K562 (cell line): ENCODE results near the gene PTCH1. TPM values are rescaled to one million over a fixed set of nuclear protein-coding genes. Genes with fewer than 3 reads are reported as not detected.

Experiments
- ATAC-seq: fragments of 200-7000 bp; cut with Tn5 transposase; 3 replicates; pipeline ENCODE4 v1.9.1; 2020; ENCODE audit warnings: moderate library complexity
- BruUV-seq: library from RNA; stranded (reverse); fragments of 400-500 nt; replicated peaks from 2 replicates; lab custom pipeline; 2021; lab: Mats Ljungman, UMichigan
- CTCF ChIA-PET: fragments of 300-600 bp; formaldehyde crosslinking; extraction: SDS; loops from one replicate; lab custom pipeline; 2021; ENCODE audit warnings: low intra/inter-chr PET ratio; lab: Yijun Ruan, JAX
- POLR2A ChIA-PET: fragments of 300-600, 350-650 bp; sonication (Branson Sonifier 250); formaldehyde crosslinking; extraction: SDS; loops from one replicate; lab custom pipeline; 2021; ENCODE audit warnings: antibody characterized with exemption, inconsistent platforms; lab: Yijun Ruan, JAX
- DNase-seq, 4 experiments: peaks; one replicate each; pipeline versions ENCODE4 v3.0.0 to v3.0.0-alpha.2; 2011 to 2018; ENCODE audit warnings: low spot score in 3 of 4, mixed read lengths in 3 of 4; ENCODE audit errors: extremely low read depth in 1 of 4
- FAIRE-seq: peaks from 2 replicates; lab custom pipeline; 2011; peaks lifted over from hg19 to GRCh38; lab: Jason Lieb, UNC
- H2AFZ ChIP-seq: 2 replicates; pipeline ENCODE4 v1.6.0; 2011; ENCODE audit warnings: low read depth, low read length, control low read depth, inconsistent platforms
- H3K27ac ChIP-seq: fragments of 200-600 bp; 3 replicates; pipeline ENCODE4 v1.8.0; 2011; ENCODE audit warnings: low read depth, mild to moderate bottlenecking, control low read depth, inconsistent platforms, low read length, moderate library complexity, mixed read lengths; ENCODE audit errors: extremely low read depth
- H3K27me3 ChIP-seq, 2 experiments: fragments of 300-600 bp in 1 of 2; 2 replicates in 1 of 2; 3 replicates in 1 of 2; pipeline versions ENCODE4 v1.6.0 to v1.8.0; 2011; ENCODE audit warnings: inconsistent platforms in 2 of 2, low read length in 2 of 2, mild to moderate bottlenecking in 1 of 2, mixed read lengths in 1 of 2, moderate library complexity in 1 of 2; ENCODE audit not compliant: control insufficient read depth in 2 of 2, insufficient read depth in 2 of 2
- H3K36me3 ChIP-seq: fragments of 300-600 bp; 3 replicates; pipeline ENCODE4 v1.8.0; 2011; ENCODE audit warnings: mild to moderate bottlenecking, low read length, inconsistent platforms; ENCODE audit not compliant: control insufficient read depth, insufficient read depth
- H3K4me1 ChIP-seq, 2 experiments: fragments of 200-600 bp in 1 of 2; replicated peaks in 1 of 2; 2 replicates in 1 of 2; 3 replicates in 1 of 2; pipeline versions ENCODE4 v1.5.1 to v1.8.0; 2011; ENCODE audit warnings: inconsistent platforms in 2 of 2, low read length in 2 of 2, mild to moderate bottlenecking in 1 of 2, mixed read lengths in 1 of 2, moderate library complexity in 1 of 2; ENCODE audit not compliant: control insufficient read depth in 2 of 2, insufficient read depth in 2 of 2
- H3K4me2 ChIP-seq: 2 replicates; pipeline ENCODE4 v1.6.1; 2011; ENCODE audit warnings: low read length, control low read depth, inconsistent platforms, mixed read lengths; ENCODE audit not compliant: insufficient read depth
- H3K4me3 ChIP-seq: fragments of 200-600 bp; sonication (generic), shearing (Covaris generic); 2 replicates; pipeline ENCODE4 v1.5.1; 2016; ENCODE audit warnings: control low read depth, inconsistent platforms
- H3K79me2 ChIP-seq: fragments of 200-600 bp; 3 replicates; pipeline ENCODE4 v1.8.0; 2011; ENCODE audit warnings: low read length, inconsistent platforms; ENCODE audit not compliant: control insufficient read depth, insufficient read depth
- H3K9ac ChIP-seq, 2 experiments: 2 replicates each; pipeline versions ENCODE4 v1.6.0 to v1.6.1; 2011; ENCODE audit warnings: low read depth in 2 of 2, low read length in 2 of 2, control low read depth in 1 of 2, inconsistent platforms in 1 of 2, mild to moderate bottlenecking in 1 of 2, mixed read lengths in 1 of 2; ENCODE audit not compliant: insufficient read depth in 1 of 2
- H3K9me1 ChIP-seq: one replicate; pipeline ENCODE4 v1.6.0; 2011; ENCODE audit warnings: inconsistent platforms, mild to moderate bottlenecking, low read length, moderate library complexity; ENCODE audit not compliant: control insufficient read depth, insufficient read depth
- H3K9me3 ChIP-seq: replicated peaks from 2 replicates; pipeline ENCODE4 v1.5.1; 2011; ENCODE audit warnings: low read depth, low read length, inconsistent platforms; ENCODE audit not compliant: control insufficient read depth, insufficient read depth
- H4K20me1 ChIP-seq: replicated peaks from 2 replicates; pipeline ENCODE4 v1.6.1; 2011; ENCODE audit warnings: low read length, inconsistent platforms, mixed read lengths; ENCODE audit not compliant: control insufficient read depth, insufficient read depth
- ADNP ChIP-seq: fragments of 200-800 bp; sonication (Bioruptor generic); IDR thresholded peaks from 2 replicates; pipeline ENCODE4 v1.6.1; 2016; ENCODE audit warnings: missing genetic modification characterization, missing compliant biosample characterization
- ARID1B ChIP-seq: fragments of 450-650 bp; IDR thresholded peaks from 2 replicates; pipeline ENCODE4 v1.6.1; 2016; ENCODE audit warnings: antibody characterized with exemption, mild to moderate bottlenecking, inconsistent platforms
- FOXA1 ChIP-seq: fragments of 450-650 bp; IDR thresholded peaks from 2 replicates; pipeline ENCODE4 v1.6.1; 2016; ENCODE audit warnings: mild to moderate bottlenecking, borderline replicate concordance
- GTF2A2 ChIP-seq: IDR thresholded peaks from 2 replicates; pipeline ENCODE4 v1.6.1; 2016; ENCODE audit warnings: mild to moderate bottlenecking, missing genetic modification characterization, missing compliant biosample characterization
- MLX ChIP-seq, 2 experiments: fragments of 450-650 bp in 1 of 2; sonication (generic) in 1 of 2; formaldehyde crosslinking; conservative IDR thresholded peaks; 2 replicates each; pipeline versions ENCODE4 v1.4.0 to v1.8.1; 2020 to 2022; ENCODE audit warnings: mild to moderate bottlenecking in 1 of 2, missing genetic modification reagents in 1 of 2
- SFPQ ChIP-seq: fragments of 200-400 bp; formaldehyde crosslinking; IDR thresholded peaks from 2 replicates; pipeline ENCODE4 v1.6.1; 2017; ENCODE audit warnings: mild to moderate bottlenecking, low read depth, low read length, moderate library complexity
- STAG1 ChIP-seq: sonication (generic); formaldehyde crosslinking; IDR thresholded peaks from 2 replicates; pipeline ENCODE4 v1.5.0; 2020; ENCODE audit warnings: missing genetic modification reagents, borderline replicate concordance
- ZNF740 ChIP-seq, 3 experiments: fragments of 200-800 bp in 1 of 3; sonication (Bioruptor generic) in 1 of 3; sonication (generic) in 1 of 3; formaldehyde crosslinking in 1 of 3; IDR thresholded peaks; 2 replicates each; pipeline versions ENCODE4 v1.6.1 to v1.8.0; 2016 to 2022; ENCODE audit warnings: mild to moderate bottlenecking in 2 of 3, missing compliant biosample characterization in 2 of 3, missing genetic modification characterization in 2 of 3, missing genetic modification reagents in 1 of 3
- WGBS: fragments of 100-300 bp; shearing (Covaris generic); methylation state at CpG from one replicate; pipeline ENCODE4 v1.1.6; 2016; ENCODE audit warnings: low coverage, mixed read lengths; ENCODE audit not compliant: insufficient coverage; ENCODE audit errors: missing lambda C conversion rate; 5-methylcytosine and 5-hydroxymethylcytosine counted together
- in situ Hi-C: fragments of 300-500 bp; cut with MboI; formaldehyde crosslinking; loops from 4 replicates; pipeline ENCODE4 v1.15.0; 2018; ENCODE audit warnings: inconsistent platforms, mixed read lengths
- intact Hi-C: fragments of 100-400 bp; cut with micrococcal nuclease; formaldehyde crosslinking; loops from 2 replicates; pipeline ENCODE4 v1.14.2; 2022
- polyA plus RNA-seq, 8 experiments: library from polyadenylated mRNA; depleted of rRNA in 4 of 8; stranded (reverse) in 5 of 8; unstranded in 3 of 8; fragments of >200 nt; fragmentation: Nextera tagmentation in 2 of 8; fragmentation: Illumina TruSeq in 1 of 8; extraction: Ambion mirVana in 2 of 8; extraction: Trizol in 1 of 8; gene quantifications; 2 replicates each; pipeline versions ENCODE4 v1.2.1 to v1.2.3, GENCODE V29; 2011 to 2014; ENCODE audit warnings: inconsistent platforms in 1 of 8, missing spikeins in 1 of 8
- total RNA-seq, 7 experiments: library from RNA; depleted of rRNA in 6 of 7; stranded (reverse); fragments of >200 nt in 6 of 7; fragmentation: Illumina TruSeq in 2 of 7; extraction: Trizol in 2 of 7; gene quantifications; 2 replicates each; pipeline versions ENCODE4 v1.2.1 to v1.2.3, GENCODE V29; 2011 to 2021; ENCODE audit warnings: low replicate concordance in 1 of 7

Gene PTCH1
- total and polyA plus RNA-seq, 9 of the 15 experiments (the other 6 are each of a cell fraction or from before 2014, with no cell fraction given) = 0.70 to 9.9 (median 3.8) TPM

GRCh38 chr9:95415158-95415557, 101.6 kb downstream of the PTCH1 start:
- Histone ChIP-seq H3K4me2 (no peak overlapping the region), H3K27me3 (no peaks in the 10 kb centered on the region), H3K36me3 (no peaks in the 10 kb centered on the region), H3K9me1 (no peaks in the 10 kb centered on the region), H3K27ac (no peak overlapping the region), H4K20me1 (no peaks in the 10 kb centered on the region), H3K4me1 (peaks cover 13 to 20% of the 10 kb centered on the region in 2 experiments; a peak in 4 of 5 replicates), H3K4me3 (no peak overlapping the region), H3K9ac (no peak overlapping the region), H3K9me3 (no peaks in the 10 kb centered on the region), H2AFZ (no peak overlapping the region), H3K79me2 (no peaks in the 10 kb centered on the region)
- ATAC-seq (no peak), DNase-seq (no peak), FAIRE-seq (no peak)
- TF ChIP-seq SFPQ (no peak), GTF2A2 (no peak), MLX (CRISPR knock-in tag; conservative IDR thresholded peaks at IDR 0.05) (no peak), FOXA1 (no peak), ADNP (no peak), ZNF740 (CRISPR knock-in tag; IDR thresholded peaks at IDR 0.05) (no peak), ZNF740 (tag; IDR thresholded peaks at IDR 0.05) (no peak), STAG1 (CRISPR knock-in tag) (no peak), ARID1B (no peak)
- ChIA-PET POLR2A (no interaction called here), CTCF (no interaction called here)
- in situ Hi-C loops = no loop called here
- WGBS = 51% methylated on average over 2 of the region's 2 CpGs
- intact Hi-C loops = no loop called here
- no TSS peak for BruUV-seq
